Heart left ventricle (tissue), 16 donors: ENCODE results near the gene IGHMBP2. TPM values are rescaled to one million over a fixed set of nuclear protein-coding genes. Genes with fewer than 3 reads are reported as not detected.
A peak's percentile ranks its signal among the peaks of the same experiment; 100 is the strongest.

Source experiments
- ATAC-seq, 4 donors: fragments of 200-7000 bp; cut with Tn5 transposase; one replicate each; pipeline ENCODE4 v1.9.1; 2020 to 2022; ENCODE audit warnings: moderate library complexity in 4 of 4, mild to moderate bottlenecking in 3 of 4, moderate number of reproducible peaks in 1 of 4
- DNase-seq, 5 donors: peaks; one replicate each; pipeline ENCODE4 v3.0.0-alpha.2; 2020
- H3K27ac ChIP-seq, 12 donors: fragments of 200-600 bp; sonication (generic) in 4 of 12; one replicate each; pipeline versions ENCODE4 v1.5.0 to v1.8.0; 2016 to 2022; ENCODE audit warnings: mild to moderate bottlenecking in 2 of 12
- H3K27me3 ChIP-seq, 9 donors: fragments of 200-600 bp; sonication (generic) in 2 of 9; one replicate each; pipeline versions ENCODE4 v1.5.1 to v1.8.0; 2016 to 2022; ENCODE audit warnings: mild to moderate bottlenecking in 3 of 9
- H3K36me3 ChIP-seq, 9 donors: fragments of 200-600 bp; sonication (generic) in 2 of 9; one replicate each; pipeline versions ENCODE4 v1.5.0 to v1.8.0; 2018 to 2022; ENCODE audit warnings: mild to moderate bottlenecking in 2 of 9
- H3K4me1 ChIP-seq, 12 donors: fragments of 200-600 bp; sonication (generic) in 4 of 12; one replicate each; pipeline versions ENCODE4 v1.5.0 to v1.8.0; 2016 to 2022; ENCODE audit warnings: mild to moderate bottlenecking in 3 of 12
- H3K4me3 ChIP-seq, 12 donors: fragments of 200-600 bp; sonication (generic) in 4 of 12; one replicate each; pipeline versions ENCODE4 v1.5.0 to v1.8.0; 2017 to 2022; ENCODE audit warnings: mild to moderate bottlenecking in 9 of 12, moderate library complexity in 4 of 12
- H3K9me3 ChIP-seq, 12 donors: fragments of 200-600 bp; sonication (generic) in 4 of 12; one replicate each; pipeline versions ENCODE4 v1.5.0 to v1.8.0; 2016 to 2022; ENCODE audit warnings: mild to moderate bottlenecking in 1 of 12
- POLR2A ChIP-seq, 2 donors: fragments of 450-650 bp; IDR thresholded peaks; one replicate each; pipeline ENCODE4 v1.6.1; 2017; ENCODE audit warnings: antibody characterized with exemption in 2 of 2, mild to moderate bottlenecking in 2 of 2, moderate library complexity in 2 of 2
- WGBS, 4 donors: extraction: QIAGEN DNeasy Blood & Tissue Kit in 2 of 4; methylation state at CpG; one replicate each; pipeline versions ENCODE4 v1.1.5 to v1.1.7; 2013 to 2018; 5-methylcytosine and 5-hydroxymethylcytosine counted together
- intact Hi-C, 10 donors: fragments of 100-400 bp; cut with DNase I; formaldehyde crosslinking; loops; one replicate each; pipeline versions ENCODE4 v1.11.1 to v1.14.2; 2022
- polyA plus RNA-seq, 2 donors: library from polyadenylated mRNA; stranded (reverse); fragments of 200-250 nt; gene quantifications; one replicate each; pipeline ENCODE4 v1.2.3, GENCODE V29; 2013
- total RNA-seq, 9 donors: library from RNA; depleted of rRNA in 2 of 9; stranded (reverse); fragments of >200 nt in 2 of 9; fragmentation: NEBNext Ultra II Directional in 3 of 9; extraction: Animal tissue kit (Norgen Biotek cat#: 25700) in 3 of 9; gene quantifications; one replicate each; pipeline versions ENCODE4 v1.1.0 to v1.2.4, GENCODE V29; 2016 to 2023
- TF ChIP-seq, protein P1 (sequence below), 12 donors: fragments of 200-600 bp; sonication (generic) in 4 of 12; IDR thresholded peaks; one replicate each; pipeline versions ENCODE4 v1.5.0 to v1.8.0; 2018 to 2022; ENCODE audit warnings: antibody characterized with exemption in 12 of 12, mild to moderate bottlenecking in 5 of 12
- donor health status: ischemic (EF 13 %, LVEDD 7.1; RV severe dilation, severe dysfunction).
- donor health status: healthy with polysubstance abuse.
- donor health status: DM: no; HTN: yes; CAD: no.
- donor health status: DM: no; HTN: no; CAD: no.
- donor health status: ischemic (EF 25% LVEDD 6.9; RV normal size, moderate dysfunction).
- donor health status: ischemic (EF 25% LVEDD 5.7; RV mildly dilated, moderate dysfunction).
- donor health status: healthy.
- donor health status: DM: yes; HTN: yes; CAD: no.
- donor health status: ischemic (EF 35%, LVEDD 5.7; RV mildly dilated, moderate dysfunction).
- donor health status: nonischemic (EF 11% LVEDD 7.7; RV severe dilation, severe dysfunction).
- donor health status: DM: yes; HTN: yes; CAD: no.
- donor health status: PGD.
- donor health status: ischemic (EF 29% LVEDD 5.4; RV normal size, mild dysfunction).
- donor health status: nonischemic (EF 23%, LVEDD 6.1; RV moderate dilation, normal function).

Gene IGHMBP2
- total and polyA plus RNA-seq, 11 donors = 8.3 to 18.9 (median 12.6) TPM

DNA sequence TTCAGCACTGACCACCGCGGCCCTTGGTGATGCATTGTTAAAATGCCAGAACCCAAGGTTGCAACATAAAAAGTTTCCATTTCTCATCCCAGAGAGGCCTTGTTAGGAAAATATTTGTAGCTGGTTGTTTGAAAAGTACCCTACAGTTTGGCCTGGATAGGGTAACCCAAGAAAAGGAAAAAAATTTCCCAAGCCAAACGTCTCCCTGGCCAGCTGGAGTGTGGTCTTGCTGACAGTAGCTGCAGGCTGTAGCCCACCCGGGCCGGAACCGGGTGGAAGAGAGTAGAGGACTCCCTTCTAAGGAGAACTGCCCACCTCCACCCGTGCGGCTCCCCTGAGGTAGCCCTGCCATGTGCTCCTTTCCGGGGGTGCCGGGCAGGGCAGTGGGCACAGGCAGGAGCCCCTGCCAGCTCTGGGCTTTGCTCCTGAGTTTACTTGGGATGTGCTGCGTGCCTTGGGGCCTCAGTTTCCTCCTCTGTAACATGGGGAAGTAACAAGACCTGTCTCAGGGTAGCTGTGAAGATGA is 38.5 kb downstream of the IGHMBP2 start:
- H3K4me3 ChIP-seq = no peak overlapping the region
- no peaks in the 10 kb centered on the region for H3K27me3 ChIP-seq
- H3K27ac ChIP-seq = peak overlapping the region in 4 of 12 donors; percentile 28 to 92 (median 44)
- H3K9me3 ChIP-seq = no peaks in the 10 kb centered on the region
- H3K36me3 ChIP-seq = peaks cover 0 to 37% (median 31%) of the 10 kb centered on the region in 9 donors
- ATAC-seq (no peak), DNase-seq (peak in 1 of 5 donors; percentile 15)
- H3K4me1 ChIP-seq = peaks cover 0 to 14% (median 2%) of the 10 kb centered on the region in 12 donors
- intact Hi-C loops = no loop called here
- TF ChIP-seq, protein P1, sequence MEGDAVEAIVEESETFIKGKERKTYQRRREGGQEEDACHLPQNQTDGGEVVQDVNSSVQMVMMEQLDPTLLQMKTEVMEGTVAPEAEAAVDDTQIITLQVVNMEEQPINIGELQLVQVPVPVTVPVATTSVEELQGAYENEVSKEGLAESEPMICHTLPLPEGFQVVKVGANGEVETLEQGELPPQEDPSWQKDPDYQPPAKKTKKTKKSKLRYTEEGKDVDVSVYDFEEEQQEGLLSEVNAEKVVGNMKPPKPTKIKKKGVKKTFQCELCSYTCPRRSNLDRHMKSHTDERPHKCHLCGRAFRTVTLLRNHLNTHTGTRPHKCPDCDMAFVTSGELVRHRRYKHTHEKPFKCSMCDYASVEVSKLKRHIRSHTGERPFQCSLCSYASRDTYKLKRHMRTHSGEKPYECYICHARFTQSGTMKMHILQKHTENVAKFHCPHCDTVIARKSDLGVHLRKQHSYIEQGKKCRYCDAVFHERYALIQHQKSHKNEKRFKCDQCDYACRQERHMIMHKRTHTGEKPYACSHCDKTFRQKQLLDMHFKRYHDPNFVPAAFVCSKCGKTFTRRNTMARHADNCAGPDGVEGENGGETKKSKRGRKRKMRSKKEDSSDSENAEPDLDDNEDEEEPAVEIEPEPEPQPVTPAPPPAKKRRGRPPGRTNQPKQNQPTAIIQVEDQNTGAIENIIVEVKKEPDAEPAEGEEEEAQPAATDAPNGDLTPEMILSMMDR (IDR thresholded peaks at IDR 0.05) = no peak
- no peak for TF ChIP-seq POLR2A (IDR thresholded peaks at IDR 0.05)
- WGBS, 4 donors = 79 to 86% (median 80%) methylated on average over 11 of the region's 11 CpGs

DNA sequence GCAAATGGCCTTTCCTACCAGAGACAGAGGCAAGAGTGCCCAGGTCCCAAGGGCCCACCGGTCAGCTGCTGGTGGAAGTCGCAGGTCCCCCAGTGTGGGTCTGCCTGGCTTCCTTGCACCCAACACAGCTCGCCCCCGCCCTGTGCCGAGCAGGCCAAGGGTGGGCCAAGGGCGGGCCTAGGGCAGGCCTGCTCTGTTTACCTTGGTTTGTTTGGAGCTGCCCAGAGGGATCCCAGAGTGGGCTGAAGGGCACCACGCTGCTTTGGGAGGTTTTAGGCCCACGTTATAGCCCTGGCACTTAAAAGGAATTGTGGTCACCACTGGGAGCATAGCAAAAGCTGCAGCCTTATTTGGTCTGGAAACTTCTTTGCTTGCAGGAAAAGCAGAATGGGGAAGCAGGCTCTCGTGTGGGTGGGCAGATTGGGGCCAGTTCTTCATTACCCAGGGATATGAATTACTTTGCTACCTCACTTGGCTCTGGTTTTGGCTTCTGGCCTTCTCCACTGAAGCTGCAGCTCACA is 39.1 kb downstream of the IGHMBP2 start:
- WGBS, 4 donors = 65 to 79% (median 70%) methylated on average over 5 to 9 of the region's 9 CpGs
- intact Hi-C loops = no loop called here
- peaks cover 0 to 14% (median 2%) of the 10 kb centered on the region in 12 donors for H3K4me1 ChIP-seq
- ATAC-seq (peak in 2 of 4 donors; percentile 25 to 26), DNase-seq (peak in 1 of 5 donors; percentile 27)
- H3K27me3 ChIP-seq = no peaks in the 10 kb centered on the region
- peak overlapping the region in 5 of 12 donors; percentile 28 to 92 (median 46) for H3K27ac ChIP-seq
- no peaks in the 10 kb centered on the region for H3K9me3 ChIP-seq
- peaks cover 0 to 31% (median 25%) of the 10 kb centered on the region in 9 donors for H3K36me3 ChIP-seq
- no peak for TF ChIP-seq POLR2A (IDR thresholded peaks at IDR 0.05)
- TF ChIP-seq, protein P1 (IDR thresholded peaks at IDR 0.05) = no peak
- no peak overlapping the region for H3K4me3 ChIP-seq

GRCh38 chr11:68946416-68947090 is 42.9 kb downstream of the IGHMBP2 start:
- H3K4me1 ChIP-seq = peaks cover 0 to 14% (median 2%) of the 10 kb centered on the region in 12 donors
- ATAC-seq (peak; percentile 40 to 56 (median 49)), DNase-seq (peak in 2 of 5 donors; percentile 22 to 24)
- no peaks in the 10 kb centered on the region for H3K9me3 ChIP-seq
- TF ChIP-seq, protein P1 (IDR thresholded peaks at IDR 0.05) = no peak
- no peak for TF ChIP-seq POLR2A (IDR thresholded peaks at IDR 0.05)
- H3K27ac ChIP-seq = peak overlapping the region in 1 of 12 donors; percentile 92
- intact Hi-C loops = no loop called here
- 52 to 63% (median 61%) methylated on average over 18 of the region's 18 CpGs for WGBS, 4 donors
- no peaks in the 10 kb centered on the region for H3K27me3 ChIP-seq
- no peaks in the 10 kb centered on the region for H3K36me3 ChIP-seq
- H3K4me3 ChIP-seq = no peak overlapping the region

GRCh38 chr11:68947151-68947550 is 43.5 kb downstream of the IGHMBP2 start:
- ATAC-seq = no peak
- no peaks in the 10 kb centered on the region for H3K9me3 ChIP-seq
- 79 to 93% (median 86%) methylated on average over 8 to 11 of the region's 11 CpGs for WGBS, 4 donors
- DNase-seq = peak in 1 of 5 donors; percentile 48
- intact Hi-C loops = no loop called here
- peak overlapping the region in 1 of 12 donors; percentile 92 for H3K27ac ChIP-seq
- peaks cover 0 to 14% (median 2%) of the 10 kb centered on the region in 12 donors for H3K4me1 ChIP-seq
- no peaks in the 10 kb centered on the region for H3K36me3 ChIP-seq
- H3K27me3 ChIP-seq = no peaks in the 10 kb centered on the region
- no peak for TF ChIP-seq POLR2A (IDR thresholded peaks at IDR 0.05)
- TF ChIP-seq, protein P1 (IDR thresholded peaks at IDR 0.05) = no peak
- H3K4me3 ChIP-seq = no peak overlapping the region
